GM18861 (cell line): ENCODE data around the gene GRK3.
"Not testable (repeated sequence)": the region's sequence is repeated elsewhere in the genome, so short reads cannot be mapped to it uniquely, and the experiment has no call there.

Experiments
- ATAC-seq: cut with Tn5 transposase; IDR thresholded peaks from one replicate; pipeline ENCODE4 v1.9.1; 2021; ENCODE audit not compliant: unreplicated experiment

GRK3 gene

DNA sequence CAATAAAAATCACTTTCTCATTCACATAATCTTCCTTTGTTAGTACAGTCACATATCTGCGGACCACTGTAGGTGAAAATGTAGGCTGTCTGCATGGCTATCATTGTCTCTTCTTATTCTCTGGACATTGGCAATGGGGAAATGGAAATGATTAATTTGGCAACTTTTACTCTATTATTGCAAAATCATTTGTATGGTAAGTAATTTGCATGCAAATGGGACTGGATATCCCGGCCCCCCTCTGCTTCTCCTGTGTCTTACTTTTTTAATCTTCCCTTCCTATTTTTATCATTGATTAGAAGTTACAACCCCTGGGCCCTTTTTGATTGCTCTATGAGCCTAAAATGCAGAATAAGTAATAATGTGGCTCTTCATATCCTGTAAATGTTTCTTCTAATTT, 6.0 kb downstream of the GRK3 start:
- no peak for ATAC-seq

- not testable (repeated sequence) for ATAC-seq
These were observed 7.7 kb downstream of the GRK3 start for GRCh38 chr22:25571969-25572707.

DNA sequence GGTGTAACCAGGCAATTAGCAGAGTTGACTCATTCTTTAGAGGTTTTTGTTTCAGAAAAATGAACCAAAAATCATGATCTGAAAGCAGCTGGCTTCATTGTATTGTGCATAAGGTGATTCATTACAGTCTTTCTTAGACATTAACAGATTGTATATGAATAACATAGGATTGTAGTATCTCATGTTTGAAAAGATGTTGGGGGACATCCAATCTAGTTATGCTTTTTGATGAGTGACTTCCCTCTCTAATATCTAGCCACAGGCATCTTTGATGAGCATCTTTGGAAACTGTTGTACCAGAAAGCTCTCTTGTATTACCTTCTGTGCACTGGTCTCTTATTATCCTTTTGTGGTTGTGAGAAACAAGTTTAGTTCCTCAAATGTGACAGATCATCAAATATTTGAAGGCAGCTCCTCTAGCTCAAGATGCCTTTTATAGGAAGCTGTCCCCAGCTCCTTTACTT, 8.3 kb downstream of the GRK3 start:
- peak; percentile 56 for ATAC-seq

GRCh38 chr22:25573841-25574240, 9.4 kb downstream of the GRK3 start:
- no peak for ATAC-seq

- ATAC-seq = no peak
These were observed 10.3 kb downstream of the GRK3 start for GRCh38 chr22:25574736-25575135.

- not testable (repeated sequence) for ATAC-seq
These were observed 11.4 kb downstream of the GRK3 start for GRCh38 chr22:25575674-25576392.

DNA sequence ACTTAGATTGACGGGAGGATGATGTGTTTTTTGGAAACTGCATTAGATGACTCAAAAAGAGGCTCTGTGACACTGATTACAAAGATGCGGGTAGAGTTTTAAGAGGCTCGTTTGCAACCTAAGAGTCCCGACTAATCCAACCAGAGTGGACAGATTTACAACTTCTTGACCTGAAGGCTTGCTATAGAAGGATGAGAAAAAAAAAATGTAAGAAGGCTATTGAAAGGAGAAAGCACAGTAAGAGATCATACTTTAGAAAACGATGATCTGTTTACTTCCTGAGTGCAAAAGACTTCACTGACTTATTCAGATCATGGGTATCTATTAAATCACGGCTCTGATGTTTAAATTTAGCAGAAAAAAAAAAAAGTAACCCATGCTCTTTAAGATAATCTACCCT, 17.0 kb downstream of the GRK3 start:
- ATAC-seq = not testable (repeated sequence)

DNA sequence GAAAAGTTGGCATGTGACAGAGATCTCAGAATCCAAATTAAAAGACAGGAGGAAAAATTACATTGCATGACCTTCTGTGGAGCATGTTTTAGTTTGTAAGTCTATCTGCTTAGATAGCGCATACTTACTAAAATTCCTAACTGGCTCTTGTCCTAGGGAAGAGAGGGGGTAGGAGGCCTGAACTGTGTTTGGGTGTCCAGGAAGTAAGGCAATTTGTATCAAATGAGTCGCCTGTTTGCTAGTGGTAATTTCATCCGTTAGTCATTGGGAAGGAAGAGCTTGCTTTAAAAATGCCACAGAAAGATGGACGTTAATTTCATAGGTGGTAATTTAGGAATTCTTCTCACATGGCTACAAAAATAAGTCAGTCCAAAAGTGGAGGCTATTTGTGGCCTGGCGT, 18.5 kb downstream of the GRK3 start:
- ATAC-seq = no peak

GRCh38 chr22:25584993-25585392, 20.5 kb downstream of the GRK3 start:
- ATAC-seq = not testable (repeated sequence)

GRCh38 chr22:25589664-25590063, 25.2 kb downstream of the GRK3 start:
- ATAC-seq = not testable (repeated sequence)

DNA sequence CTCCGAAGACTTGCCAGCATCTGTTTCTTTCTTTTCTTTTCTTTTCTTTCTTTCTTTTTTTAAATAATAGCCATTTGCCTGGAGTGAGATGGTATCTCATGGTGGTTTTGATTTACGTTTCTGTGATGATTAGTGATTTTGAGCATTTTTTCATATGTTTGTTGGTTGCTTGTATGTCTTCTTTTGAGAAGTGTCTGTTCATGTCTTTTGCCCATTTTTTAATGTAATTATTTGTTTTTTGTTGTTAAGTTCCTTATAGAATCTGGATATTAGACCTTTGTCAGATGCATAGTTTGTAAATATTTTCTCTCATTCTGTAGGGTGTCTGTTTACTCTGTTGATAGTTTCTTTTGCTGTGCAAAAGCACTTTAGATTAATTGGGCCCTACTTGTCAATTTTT, 28.8 kb downstream of the GRK3 start:
- not testable (repeated sequence) for ATAC-seq

GRCh38 chr22:25598609-25599008, 34.1 kb downstream of the GRK3 start:
- ATAC-seq = no peak

DNA sequence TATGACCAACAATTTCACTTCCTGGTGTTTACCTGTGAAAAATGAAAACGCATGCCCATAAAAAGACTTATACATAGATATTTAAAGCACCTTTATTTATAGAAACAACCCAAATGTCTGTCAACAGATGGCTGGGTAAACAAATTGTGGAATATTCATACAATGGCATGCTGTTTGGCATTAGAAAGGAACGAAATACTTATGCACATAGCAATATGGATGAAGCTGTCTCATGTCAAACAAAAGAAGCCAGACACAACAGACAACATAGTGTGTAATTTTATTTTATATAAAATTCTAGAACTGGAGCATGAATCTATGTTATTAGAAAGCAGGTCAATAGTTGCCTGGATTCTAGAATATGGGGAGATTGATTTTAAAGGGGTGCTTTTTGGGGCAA, 38.0 kb downstream of the GRK3 start:
- no peak for ATAC-seq

GRCh38 chr22:25602916-25603315, 38.4 kb downstream of the GRK3 start:
- ATAC-seq = no peak

GRCh38 chr22:25605146-25605545, 40.7 kb downstream of the GRK3 start:
- not testable (repeated sequence) for ATAC-seq

GRCh38 chr22:25605565-25605964, 41.1 kb downstream of the GRK3 start:
- ATAC-seq = not testable (repeated sequence)

DNA sequence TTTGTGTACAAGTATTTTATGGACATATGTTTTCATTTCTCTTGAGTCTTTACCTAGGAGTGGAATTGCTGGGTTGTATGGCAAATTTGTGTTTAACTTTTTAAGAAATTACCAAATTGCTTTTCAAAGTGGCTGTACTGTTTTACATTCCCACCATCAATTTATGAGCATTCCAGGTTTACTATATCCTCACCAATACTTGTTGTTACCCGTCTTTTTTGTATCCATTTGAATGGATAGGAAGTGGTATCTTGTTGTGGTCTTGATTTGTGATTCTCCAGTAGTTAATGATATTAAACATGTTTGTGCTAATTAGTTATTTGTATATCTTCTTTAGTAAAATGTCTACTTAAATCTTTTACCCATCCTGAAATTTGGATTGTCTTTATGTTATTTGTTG, 46.8 kb downstream of the GRK3 start:
- not testable (repeated sequence) for ATAC-seq

GRCh38 chr22:25613131-25613530, 48.7 kb downstream of the GRK3 start:
- ATAC-seq = not testable (repeated sequence)

- not testable (repeated sequence) for ATAC-seq
These were observed 49.1 kb downstream of the GRK3 start for GRCh38 chr22:25613558-25613957.

DNA sequence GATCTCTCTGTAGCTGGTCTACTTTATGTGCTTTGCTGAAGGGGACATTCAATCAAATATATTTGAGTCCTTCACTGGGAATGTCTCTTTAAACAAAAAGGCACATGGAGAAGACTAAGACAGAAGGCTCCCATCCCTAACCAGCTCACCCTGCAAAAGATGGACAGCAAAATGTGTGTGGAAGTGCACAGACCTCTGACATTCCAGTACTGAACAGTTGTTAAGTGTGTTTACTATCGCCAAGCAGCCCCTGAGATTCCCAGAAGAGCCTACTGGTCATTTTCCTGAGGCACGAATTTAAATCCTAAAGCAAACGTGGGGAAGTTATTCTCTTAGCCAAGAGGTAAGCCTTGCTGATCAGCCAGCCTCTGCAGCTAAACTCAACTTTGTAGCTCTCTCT, 50.3 kb downstream of the GRK3 start:
- not testable (repeated sequence) for ATAC-seq

- ATAC-seq = no peak
These were observed 57.5 kb downstream of the GRK3 start for GRCh38 chr22:25621986-25622385.

GRCh38 chr22:25623310-25623734, 58.8 kb downstream of the GRK3 start:
- ATAC-seq = peak; percentile 84
